K562 (cell line): ENCODE results near the gene MCM3.

Experiments used
- HINFP ChIP-seq: fragments of 450-650 bp; conservative IDR thresholded peaks from 2 replicates; pipeline ENCODE4 v1.6.1; 2016; ENCODE audit warnings: missing genetic modification characterization, low read depth, mild to moderate bottlenecking, control low read depth, missing compliant biosample characterization
- MAZ ChIP-seq, 2 experiments: fragments of 450-650 bp in 1 of 2; sonication (generic) in 1 of 2; formaldehyde crosslinking; IDR thresholded peaks in 1 of 2; conservative IDR thresholded peaks in 1 of 2; 2 replicates each; pipeline versions ENCODE4 v1.4.0 to v1.5.0; 2020; ENCODE audit warnings: mild to moderate bottlenecking in 1 of 2, missing genetic modification reagents in 1 of 2
- TAF7 ChIP-seq: fragments of 450-650 bp; IDR thresholded peaks from 2 replicates; pipeline ENCODE4 v1.6.1; 2016; ENCODE audit warnings: missing genetic modification characterization, missing compliant biosample characterization
- ZNF41 ChIP-seq: fragments of 250-450 bp; sonication (Bioruptor Pico); conservative IDR thresholded peaks from 2 replicates; pipeline ENCODE4 v1.4.0; 2020; ENCODE audit warnings: mild to moderate bottlenecking
- ZNF431 ChIP-seq: sonication (generic); formaldehyde crosslinking; IDR thresholded peaks from 2 replicates; pipeline ENCODE4 v1.8.0; 2022; ENCODE audit warnings: mild to moderate bottlenecking, missing genetic modification reagents
- ZNF785 ChIP-seq: fragments of 250-450 bp; sonication (Bioruptor Pico); IDR thresholded peaks from 2 replicates; pipeline ENCODE4 v1.4.0; 2020; ENCODE audit warnings: mild to moderate bottlenecking

GRCh38 chr6:52297433-52297832 is 12.9 kb upstream of the MCM3 start:
- TF ChIP-seq ZNF785 (no peak), TAF7 (tag) (no peak), ZNF431 (CRISPR knock-in tag) (no peak), ZNF41 (CRISPR knock-in tag) (no peak), HINFP (tag) (no peak), MAZ (CRISPR knock-in tag; conservative IDR thresholded peaks at IDR 0.05 in 1 of 2, IDR thresholded peaks at IDR 0.05 in 1 of 2) (no peak)
